Ovary (tissue), 3 donors: ENCODE measurements around the gene RHBDF2.
"Not testable (repeated sequence)": the region's sequence is repeated elsewhere in the genome, so short reads cannot be mapped to it uniquely, and the experiment has no call there.

Experiments
- EP300 ChIP-seq: sonication (generic); formaldehyde crosslinking; IDR thresholded peaks from one replicate; pipeline ENCODE4 v1.6.1; 2017; ENCODE audit warnings: antibody characterized with exemption
- POLR2A ChIP-seq: fragments of 450-650 bp; IDR thresholded peaks from one replicate; pipeline ENCODE4 v1.6.1; 2017; ENCODE audit warnings: antibody characterized with exemption, mild to moderate bottlenecking, moderate library complexity
- TF ChIP-seq, protein P1 (sequence below), 3 donors: fragments of 450-650 bp in 2 of 3; fragments of 200-600 bp in 1 of 3; IDR thresholded peaks; one replicate each; pipeline versions ENCODE4 v1.5.1 to v1.8.0; 2016 to 2022; ENCODE audit warnings: antibody characterized with exemption in 3 of 3, mild to moderate bottlenecking in 1 of 3
- donor health status: DM: no; HTN: no; CAD: no.

DNA sequence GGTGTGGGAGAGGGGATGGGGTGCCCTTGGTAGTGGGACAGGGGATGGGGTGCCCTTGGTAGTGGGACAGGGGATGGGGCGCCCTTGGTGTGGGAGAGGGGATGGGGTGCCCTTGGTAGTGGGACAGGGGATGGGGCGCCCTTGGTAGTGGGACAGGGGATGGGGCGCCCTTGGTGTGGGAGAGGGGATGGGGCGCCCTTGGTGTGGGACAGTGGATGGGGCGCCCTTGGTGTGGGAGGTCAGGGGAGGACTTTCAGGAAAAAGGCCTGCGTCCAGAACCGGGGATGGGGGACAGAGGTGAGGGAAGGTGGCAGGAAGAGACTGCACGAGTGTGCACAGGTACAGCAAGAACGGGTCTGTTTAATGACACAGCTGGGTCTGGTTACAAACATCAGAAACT lies 25.8 kb upstream of the RHBDF2 start:
- TF ChIP-seq POLR2A, EP300: not testable (repeated sequence)
- TF ChIP-seq, protein P1, sequence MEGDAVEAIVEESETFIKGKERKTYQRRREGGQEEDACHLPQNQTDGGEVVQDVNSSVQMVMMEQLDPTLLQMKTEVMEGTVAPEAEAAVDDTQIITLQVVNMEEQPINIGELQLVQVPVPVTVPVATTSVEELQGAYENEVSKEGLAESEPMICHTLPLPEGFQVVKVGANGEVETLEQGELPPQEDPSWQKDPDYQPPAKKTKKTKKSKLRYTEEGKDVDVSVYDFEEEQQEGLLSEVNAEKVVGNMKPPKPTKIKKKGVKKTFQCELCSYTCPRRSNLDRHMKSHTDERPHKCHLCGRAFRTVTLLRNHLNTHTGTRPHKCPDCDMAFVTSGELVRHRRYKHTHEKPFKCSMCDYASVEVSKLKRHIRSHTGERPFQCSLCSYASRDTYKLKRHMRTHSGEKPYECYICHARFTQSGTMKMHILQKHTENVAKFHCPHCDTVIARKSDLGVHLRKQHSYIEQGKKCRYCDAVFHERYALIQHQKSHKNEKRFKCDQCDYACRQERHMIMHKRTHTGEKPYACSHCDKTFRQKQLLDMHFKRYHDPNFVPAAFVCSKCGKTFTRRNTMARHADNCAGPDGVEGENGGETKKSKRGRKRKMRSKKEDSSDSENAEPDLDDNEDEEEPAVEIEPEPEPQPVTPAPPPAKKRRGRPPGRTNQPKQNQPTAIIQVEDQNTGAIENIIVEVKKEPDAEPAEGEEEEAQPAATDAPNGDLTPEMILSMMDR (IDR thresholded peaks at IDR 0.05): not testable (repeated sequence)
